A673 (cell line): ENCODE measurements around the gene MAST4. TPM values are rescaled to one million over a fixed set of nuclear protein-coding genes. Genes with fewer than 3 reads are reported as not detected.

ENCODE experiments used
- BruUV-seq: library from RNA; stranded (reverse); fragments of 400-500 nt; replicated peaks from 2 replicates; lab custom pipeline; 2021; lab: Mats Ljungman, UMichigan
- CTCF ChIA-PET: fragments of 300-600 bp; sonication (Branson Sonifier 250); formaldehyde crosslinking; loops from one replicate; lab custom pipeline; 2022; ENCODE audit warnings: antibody characterized with exemption; lab: Charles Lee
- POLR2A ChIA-PET: fragments of 300-600 bp; sonication (Branson Sonifier 250); formaldehyde crosslinking; loops from one replicate; lab custom pipeline; 2022; ENCODE audit warnings: antibody characterized with exemption; ENCODE audit not compliant: low non-redundant PET; lab: Charles Lee
- DNase-seq: peaks from one replicate; pipeline ENCODE4 v3.0.0-alpha.2; 2015; ENCODE audit warnings: low spot score
- H3K27ac ChIP-seq: fragments of 200-600 bp; sonication (generic); 2 replicates; pipeline ENCODE4 v1.5.1; 2016; ENCODE audit warnings: mixed run types, low read depth, mild to moderate bottlenecking, mixed read lengths, antibody characterized with exemption, low read length; ENCODE audit not compliant: poor library complexity, severe bottlenecking
- H3K27me3 ChIP-seq: fragments of 200-600 bp; sonication (generic); replicated peaks from 2 replicates; pipeline ENCODE4 v1.6.1; 2017; ENCODE audit warnings: mixed run types, low read depth, mild to moderate bottlenecking, mixed read lengths, antibody characterized with exemption, low read length; ENCODE audit not compliant: insufficient read depth, poor library complexity
- H3K36me3 ChIP-seq: fragments of 200-600 bp; sonication (generic); 2 replicates; pipeline ENCODE4 v1.6.1; 2016; ENCODE audit warnings: mixed run types, mild to moderate bottlenecking, mixed read lengths, antibody characterized with exemption, low read length; ENCODE audit not compliant: insufficient read depth, poor library complexity, severe bottlenecking
- H3K4me1 ChIP-seq: fragments of 200-600 bp; sonication (generic); 2 replicates; pipeline ENCODE4 v1.6.1; 2017; ENCODE audit warnings: mixed run types, mild to moderate bottlenecking, mixed read lengths, antibody characterized with exemption, low read length; ENCODE audit not compliant: insufficient read depth, poor library complexity, severe bottlenecking
- H3K4me3 ChIP-seq: fragments of 200-600 bp; sonication (generic); 2 replicates; pipeline ENCODE4 v1.5.1; 2016; ENCODE audit warnings: low read depth, mixed run types, mild to moderate bottlenecking, mixed read lengths, low read length; ENCODE audit not compliant: poor library complexity, severe bottlenecking
- H3K9me3 ChIP-seq: fragments of 200-600 bp; sonication (generic); 2 replicates; pipeline ENCODE4 v1.6.1; 2016; ENCODE audit warnings: mixed run types, low read depth, mild to moderate bottlenecking, mixed read lengths, antibody characterized with exemption, low read length; ENCODE audit not compliant: poor library complexity, severe bottlenecking
- EZH2 ChIP-seq: fragments of 200-600 bp; sonication (generic); IDR thresholded peaks from 2 replicates; pipeline ENCODE4 v1.6.1; 2017; ENCODE audit warnings: borderline replicate concordance, low read depth, mild to moderate bottlenecking, mixed read lengths, antibody characterized with exemption, low read length; ENCODE audit not compliant: poor library complexity, severe bottlenecking
- intact Hi-C: fragments of 100-400 bp; cut with micrococcal nuclease; formaldehyde crosslinking; loops from one replicate; pipeline ENCODE4 v1.10.0; 2022; ENCODE audit not compliant: unreplicated experiment
- total RNA-seq: library from RNA; stranded (reverse); gene quantifications from 2 replicates; pipeline ENCODE4 v1.2.3, GENCODE V29; 2021
- TF ChIP-seq, protein P1 (sequence below): fragments of 300-800, 200-600 bp; sonication (generic); conservative IDR thresholded peaks from 2 replicates; pipeline ENCODE4 v1.5.1; 2017; ENCODE audit warnings: low read depth, mild to moderate bottlenecking, antibody characterized with exemption, low read length, moderate library complexity, mixed read lengths

Gene MAST4
- total RNA-seq, 1 experiment from 2014 or later: 4.5 TPM

DNA sequence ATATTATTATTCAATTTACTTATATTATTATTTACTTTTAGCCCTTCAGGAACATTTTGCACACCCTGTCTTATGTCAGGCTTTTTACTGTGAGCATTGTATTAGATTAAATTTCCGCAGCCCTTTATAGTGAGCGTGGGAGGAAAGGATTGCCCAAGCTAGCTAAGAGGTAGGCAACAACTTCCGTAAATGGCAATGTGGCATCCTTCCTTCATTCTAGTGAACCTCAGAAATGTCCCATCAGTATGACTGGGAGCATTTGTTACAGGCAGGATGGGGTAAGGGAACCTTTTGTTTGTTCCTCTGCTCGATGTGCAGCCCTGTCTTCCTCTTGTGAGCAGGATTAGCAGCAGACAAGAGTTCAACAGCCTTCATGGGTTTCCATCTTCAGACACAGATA lies 606.6 kb downstream of the MAST4 start:
- TF ChIP-seq, protein P1, sequence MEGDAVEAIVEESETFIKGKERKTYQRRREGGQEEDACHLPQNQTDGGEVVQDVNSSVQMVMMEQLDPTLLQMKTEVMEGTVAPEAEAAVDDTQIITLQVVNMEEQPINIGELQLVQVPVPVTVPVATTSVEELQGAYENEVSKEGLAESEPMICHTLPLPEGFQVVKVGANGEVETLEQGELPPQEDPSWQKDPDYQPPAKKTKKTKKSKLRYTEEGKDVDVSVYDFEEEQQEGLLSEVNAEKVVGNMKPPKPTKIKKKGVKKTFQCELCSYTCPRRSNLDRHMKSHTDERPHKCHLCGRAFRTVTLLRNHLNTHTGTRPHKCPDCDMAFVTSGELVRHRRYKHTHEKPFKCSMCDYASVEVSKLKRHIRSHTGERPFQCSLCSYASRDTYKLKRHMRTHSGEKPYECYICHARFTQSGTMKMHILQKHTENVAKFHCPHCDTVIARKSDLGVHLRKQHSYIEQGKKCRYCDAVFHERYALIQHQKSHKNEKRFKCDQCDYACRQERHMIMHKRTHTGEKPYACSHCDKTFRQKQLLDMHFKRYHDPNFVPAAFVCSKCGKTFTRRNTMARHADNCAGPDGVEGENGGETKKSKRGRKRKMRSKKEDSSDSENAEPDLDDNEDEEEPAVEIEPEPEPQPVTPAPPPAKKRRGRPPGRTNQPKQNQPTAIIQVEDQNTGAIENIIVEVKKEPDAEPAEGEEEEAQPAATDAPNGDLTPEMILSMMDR: no peak
- TF ChIP-seq EZH2: no peak
- ChIA-PET CTCF (no interaction called here), POLR2A (no interaction called here)
- no peak overlapping the region for H3K27ac ChIP-seq
- no peaks in the 10 kb centered on the region for H3K4me1 ChIP-seq
- no peaks in the 10 kb centered on the region for H3K9me3 ChIP-seq
- H3K36me3 ChIP-seq: no peaks in the 10 kb centered on the region
- no peaks in the 10 kb centered on the region for H3K27me3 ChIP-seq
- no peak overlapping the region for H3K4me3 ChIP-seq
- DNase-seq: no peak
- intact Hi-C loops: no loop called here
- no TSS peak for BruUV-seq

DNA sequence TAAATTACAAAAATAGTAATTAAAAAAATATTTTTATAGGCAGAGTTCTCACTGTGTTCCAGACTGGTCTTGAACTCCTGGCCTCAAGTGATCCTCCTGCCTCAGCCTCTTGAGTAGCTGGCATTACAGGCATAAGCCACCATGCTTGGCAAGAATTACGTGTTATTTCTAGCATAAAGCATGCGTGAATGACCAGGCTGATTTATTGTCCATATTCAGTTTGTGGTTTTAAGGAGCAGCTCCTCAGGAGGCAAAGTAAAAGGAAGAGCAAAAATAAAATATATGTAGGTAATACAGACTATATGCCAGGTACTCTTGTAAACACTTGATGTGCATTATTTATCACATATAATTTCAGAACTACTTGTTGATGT lies 607.5 kb downstream of the MAST4 start:
- Histone ChIP-seq H3K27me3 (no peaks in the 10 kb centered on the region), H3K27ac (no peak overlapping the region), H3K36me3 (no peaks in the 10 kb centered on the region), H3K4me3 (no peak overlapping the region), H3K9me3 (no peaks in the 10 kb centered on the region), H3K4me1 (no peaks in the 10 kb centered on the region)
- CTCF ChIA-PET: no interaction called here
- no TSS peak for BruUV-seq
- POLR2A ChIA-PET: no interaction called here
- TF ChIP-seq, protein P1: no peak
- TF ChIP-seq EZH2: no peak
- DNase-seq: no peak
- intact Hi-C loops: no loop called here

GRCh38 chr5:67204821-67205220 lies 608.6 kb downstream of the MAST4 start:
- TF ChIP-seq EZH2: no peak
- TF ChIP-seq, protein P1: no peak
- ChIA-PET CTCF (no interaction called here), POLR2A (no interaction called here)
- no peak for DNase-seq
- H3K27ac ChIP-seq: no peak overlapping the region
- intact Hi-C loops: loop anchor here (5.0 kb wide), 1 partner anchor 398 kb away; no protein-coding TSS in a partner anchor
- no TSS peak for BruUV-seq
- H3K27me3 ChIP-seq: no peaks in the 10 kb centered on the region
- no peaks in the 10 kb centered on the region for H3K36me3 ChIP-seq
- H3K9me3 ChIP-seq: no peaks in the 10 kb centered on the region
- no peaks in the 10 kb centered on the region for H3K4me1 ChIP-seq
- H3K4me3 ChIP-seq: no peak overlapping the region
